ENCODE results near the gene PATJ. TPM values are rescaled to one million over a fixed set of nuclear protein-coding genes. Genes with fewer than 3 reads are reported as not detected.

PATJ gene
- total RNA-seq, 1 experiment from 2014 or later, result 48.8 TPM

GRCh38 chr1:62128745-62129144 is 386.5 kb downstream of the PATJ start:
- ChIA-PET CTCF (no interaction called here), RAD21 (ENCODE audit: low non-redundant PET in 1 of 2, low total read pairs in 2 of 2, uncharacterized antibody in 2 of 2, unreplicated experiment in 2 of 2) (no interaction called here), POLR2A (no interaction called here)
- Histone ChIP-seq H3K79me2 (ENCODE audit: insufficient read depth, low read length) (no peaks in the 10 kb centered on the region), H3K27me3 (ENCODE audit: insufficient read depth, low read length) (no peaks in the 10 kb centered on the region), H3K9ac (ENCODE audit: low read length) (no peak overlapping the region), H3K27ac (ENCODE audit: low read depth, low read length) (no peak overlapping the region), H3K9me3 (ENCODE audit: control insufficient read depth in 1 of 2, insufficient read depth in 1 of 2, low read depth in 1 of 2, low read length in 2 of 2) (no peaks in the 10 kb centered on the region), H3K4me3 (replicated peaks in 1 of 2; ENCODE audit: low read depth in 1 of 2, low read length in 2 of 2) (no peak overlapping the region), H3K4me1 (ENCODE audit: control insufficient read depth in 1 of 2, insufficient read depth in 2 of 2, low read length in 2 of 2) (peaks cover 3 to 6% of the 10 kb centered on the region in 2 experiments), H2AFZ (ENCODE audit: low read depth, low read length, poor library complexity, severe bottlenecking) (no peak overlapping the region), H3K4me2 (ENCODE audit: low read length) (no peak overlapping the region), H3K9me2 (ENCODE audit: insufficient read depth) (no peaks in the 10 kb centered on the region), H4K20me1 (ENCODE audit: insufficient read depth) (no peaks in the 10 kb centered on the region), H3K36me3 (ENCODE audit: control insufficient read depth in 1 of 2, insufficient read depth in 2 of 2, low read length in 2 of 2) (peaks cover 0 to 2% of the 10 kb centered on the region in 2 experiments; a peak in 1 of 4 replicates)
- ATAC-seq (no peak), DNase-seq (ENCODE audit: low read depth, low spot score) (no peak)
- intact Hi-C loops (cut with micrococcal nuclease), result no loop called here
- TF ChIP-seq ZBTB33 (IDR thresholded peaks at IDR 0.05; ENCODE audit: extremely low read depth, insufficient replicate concordance, low read length) (no peak), SIN3A (IDR thresholded peaks at IDR 0.05; ENCODE audit: low read depth) (no peak), MAX (IDR thresholded peaks at IDR 0.05) (no peak), EZH2phosphoT487 (IDR thresholded peaks at IDR 0.05; ENCODE audit: borderline replicate concordance) (no peak), CEBPB (IDR thresholded peaks at IDR 0.05; ENCODE audit: low read depth) (no peak), CTCF (IDR thresholded peaks at IDR 0.05 in 2 of 3, conservative IDR thresholded peaks at IDR 0.05 in 1 of 3; ENCODE audit: borderline replicate concordance in 1 of 3, insufficient read depth in 1 of 3, low read depth in 2 of 3, low read length in 2 of 3) (no peak), SP1 (IDR thresholded peaks at IDR 0.05; ENCODE audit: low read depth) (no peak), JUND (IDR thresholded peaks at IDR 0.05) (no peak), ZFX (IDR thresholded peaks at IDR 0.05) (no peak), FOSL1 (IDR thresholded peaks at IDR 0.05; ENCODE audit: low read depth) (no peak), POLR2AphosphoS5 (IDR thresholded peaks at IDR 0.05; ENCODE audit: low read depth, low read length) (no peak), TCF7L2 (IDR thresholded peaks at IDR 0.05; ENCODE audit: borderline replicate concordance, extremely low read depth, insufficient read depth, insufficient read length) (no peak), SRF (IDR thresholded peaks at IDR 0.05; ENCODE audit: low read depth) (no peak)
- no TSS peak for BruUV-seq (replicated peaks)
